IMR-90 (cell line): Measurements from ENCODE around the gene SRMS. TPM values are rescaled to one million over a fixed set of nuclear protein-coding genes. Genes with fewer than 3 reads are reported as not detected.

Experiments
- ATAC-seq: fragments of 200-7000 bp; cut with Tn5 transposase; 2 replicates; pipeline ENCODE4 v1.9.1; 2020; ENCODE audit warnings: low read depth, mild to moderate bottlenecking, moderate library complexity
- BruUV-seq: library from RNA; stranded (reverse); fragments of 400-500 nt; replicated peaks from 2 replicates; lab custom pipeline; 2021; lab: Mats Ljungman, UMichigan
- CTCF ChIA-PET: fragments of 300-600 bp; formaldehyde crosslinking; extraction: SDS; loops from one replicate; lab custom pipeline; 2021; ENCODE audit warnings: antibody characterized with exemption; lab: Yijun Ruan, JAX
- POLR2A ChIA-PET: fragments of 300-600 bp; sonication (Branson Sonifier 250); formaldehyde crosslinking; loops from one replicate; lab custom pipeline; 2022; ENCODE audit warnings: antibody characterized with exemption; ENCODE audit not compliant: unreplicated experiment; lab: Charles Lee
- DNase-seq: peaks from one replicate; pipeline ENCODE4 v3.0.0; 2013
- H2AFZ ChIP-seq: replicated peaks from 2 replicates; pipeline ENCODE3; 2013; ENCODE audit warnings: low read length, mild to moderate bottlenecking; ENCODE audit not compliant: poor library complexity
- H2AK5ac ChIP-seq: 2 replicates; pipeline ENCODE4 v1.6.1; 2013; ENCODE audit warnings: low read depth, low read length, inconsistent platforms
- H2AK9ac ChIP-seq: replicated peaks from 2 replicates; pipeline ENCODE3; 2013; ENCODE audit warnings: mild to moderate bottlenecking, low read depth, low read length, moderate library complexity; ENCODE audit not compliant: poor library complexity
- H2BK120ac ChIP-seq: 2 replicates; pipeline ENCODE4 v1.6.1; 2013; ENCODE audit warnings: low read depth, low read length, inconsistent platforms
- H2BK15ac ChIP-seq: 3 replicates; pipeline ENCODE4 v1.6.1; 2013; ENCODE audit warnings: low read depth, low read length, inconsistent platforms
- H2BK20ac ChIP-seq: 2 replicates; pipeline ENCODE4 v1.6.1; 2013; ENCODE audit warnings: low read depth, mild to moderate bottlenecking, inconsistent platforms, low read length, moderate library complexity
- H2BK5ac ChIP-seq: 2 replicates; pipeline ENCODE4 v1.6.1; 2013; ENCODE audit warnings: mild to moderate bottlenecking, low read depth, low read length, inconsistent platforms; ENCODE audit not compliant: poor library complexity, severe bottlenecking
- H3K14ac ChIP-seq: replicated peaks from 2 replicates; pipeline ENCODE4 v1.6.1; 2013; ENCODE audit warnings: low read depth, low read length, inconsistent platforms
- H3K18ac ChIP-seq: 2 replicates; pipeline ENCODE4 v1.6.1; 2013; ENCODE audit warnings: low read depth, low read length, control low read depth
- H3K23ac ChIP-seq: 2 replicates; pipeline ENCODE4 v1.6.1; 2013; ENCODE audit warnings: low read depth, low read length, inconsistent platforms
- H3K27ac ChIP-seq: 2 replicates; pipeline ENCODE4 v1.5.1; 2013; ENCODE audit warnings: mild to moderate bottlenecking, control low read depth, low read length; ENCODE audit not compliant: insufficient read depth
- H3K27me3 ChIP-seq: 2 replicates; pipeline ENCODE4 v1.6.1; 2013; ENCODE audit warnings: low read length; ENCODE audit not compliant: control insufficient read depth, insufficient read depth
- H3K36me3 ChIP-seq: 2 replicates; pipeline ENCODE4 v1.6.1; 2013; ENCODE audit warnings: low read length, mixed read lengths; ENCODE audit not compliant: control insufficient read depth, insufficient read depth
- H3K4ac ChIP-seq: 2 replicates; pipeline ENCODE4 v1.6.1; 2013; ENCODE audit warnings: low read depth, low read length, inconsistent platforms
- H3K4me1 ChIP-seq: 2 replicates; pipeline ENCODE4 v1.6.1; 2013; ENCODE audit warnings: low read length, mixed read lengths; ENCODE audit not compliant: control insufficient read depth, insufficient read depth
- H3K4me2 ChIP-seq: 2 replicates; pipeline ENCODE4 v1.6.1; 2013; ENCODE audit warnings: low read depth, mild to moderate bottlenecking, control low read depth, low read length, moderate library complexity
- H3K4me3 ChIP-seq: 2 replicates; pipeline ENCODE4 v1.5.1; 2013; ENCODE audit warnings: low read depth, mild to moderate bottlenecking, control low read depth, low read length, moderate library complexity; ENCODE audit not compliant: insufficient read depth
- H3K56ac ChIP-seq: 2 replicates; pipeline ENCODE4 v1.6.1; 2013; ENCODE audit warnings: low read length, inconsistent platforms; ENCODE audit not compliant: insufficient read depth; ENCODE audit errors: extremely low read depth
- H3K79me1 ChIP-seq, 2 experiments: 2 replicates each; pipeline ENCODE4 v1.6.1; 2013; ENCODE audit warnings: low read length in 2 of 2, inconsistent platforms in 1 of 2, low read depth in 1 of 2
- H3K9ac ChIP-seq: 2 replicates; pipeline ENCODE4 v1.6.1; 2013; ENCODE audit warnings: low read depth, low read length, control low read depth
- H3K9me1 ChIP-seq: 2 replicates; pipeline ENCODE4 v1.6.1; 2013; ENCODE audit warnings: low read length, inconsistent platforms; ENCODE audit not compliant: insufficient read depth
- H3K9me3 ChIP-seq: 2 replicates; pipeline ENCODE4 v1.6.1; 2013; ENCODE audit warnings: low read length; ENCODE audit not compliant: control insufficient read depth, insufficient read depth
- H4K20me1 ChIP-seq: 2 replicates; pipeline ENCODE4 v1.6.1; 2013; ENCODE audit warnings: low read length, inconsistent platforms; ENCODE audit not compliant: insufficient read depth
- H4K5ac ChIP-seq: 2 replicates; pipeline ENCODE4 v1.6.1; 2013; ENCODE audit warnings: mild to moderate bottlenecking, low read depth, low read length, control low read depth
- H4K8ac ChIP-seq, 2 experiments: 2 replicates each; pipeline ENCODE4 v1.6.1; 2013; ENCODE audit warnings: low read depth in 2 of 2, low read length in 2 of 2, control low read depth in 1 of 2, inconsistent platforms in 1 of 2
- H4K91ac ChIP-seq: 2 replicates; pipeline ENCODE4 v1.6.1; 2013; ENCODE audit warnings: low read depth, low read length, inconsistent platforms; ENCODE audit not compliant: insufficient read depth
- CEBPB ChIP-seq: IDR thresholded peaks from 2 replicates; pipeline ENCODE4 v1.6.1; 2012; ENCODE audit warnings: low read depth, low read length, improper control_type of control experiment
- NFE2L2 ChIP-seq: fragments of 150-350 bp; IDR thresholded peaks from 2 replicates; pipeline ENCODE4 v1.6.1; 2016; ENCODE audit warnings: low read depth, mild to moderate bottlenecking, low read length
- RAD21 ChIP-seq: IDR thresholded peaks from 2 replicates; pipeline ENCODE4 v1.6.1; 2012; ENCODE audit warnings: low read length, improper control_type of control experiment
- RCOR1 ChIP-seq: IDR thresholded peaks from 2 replicates; pipeline ENCODE4 v1.6.1; 2012; ENCODE audit warnings: mild to moderate bottlenecking, low read length, improper control_type of control experiment; ENCODE audit not compliant: insufficient replicate concordance
- RFX5 ChIP-seq: IDR thresholded peaks from 2 replicates; pipeline ENCODE4 v1.8.0; 2012; ENCODE audit warnings: low read depth, mild to moderate bottlenecking, low read length, moderate library complexity
- WGBS, 2 experiments: methylation state at CpG; one replicate each; pipeline versions ENCODE4 v1.1.5 to v1.1.7; 2013; ENCODE audit warnings: missing lambda C conversion rate in 2 of 2; ENCODE audit not compliant: insufficient read length in 1 of 2; ENCODE audit errors: extremely low coverage in 2 of 2; 5-methylcytosine and 5-hydroxymethylcytosine counted together
- dilution Hi-C: fragments of 300-500 bp; cut with HindIII; formaldehyde crosslinking; loops from one replicate; pipeline ENCODE4 v1.14.3; 2018; ENCODE audit warnings: low sequenced_read_pairs; ENCODE audit not compliant: unreplicated experiment
- in situ Hi-C: fragments of 300-500 bp; cut with MboI; formaldehyde crosslinking; loops from 3 replicates; pipeline ENCODE4 v1.14.3; 2019; ENCODE audit warnings: low sequenced_read_pairs, inconsistent platforms, mixed read lengths
- intact Hi-C: fragments of 100-400 bp; cut with micrococcal nuclease; formaldehyde crosslinking; loops from 2 replicates; pipeline ENCODE4 v1.10.0; 2022
- polyA plus RNA-seq, 3 experiments: library from polyadenylated mRNA; depleted of rRNA; stranded (reverse); fragments of >200 nt; gene quantifications; 2 replicates each; pipeline ENCODE4 v1.2.3, GENCODE V29; 2012; ENCODE audit warnings: low replicate concordance in 1 of 3
- total RNA-seq: library from RNA; depleted of rRNA; stranded (reverse); fragments of >200 nt; gene quantifications from 2 replicates; pipeline ENCODE4 v1.2.3, GENCODE V29; 2012
- TF ChIP-seq, protein P1 (sequence below): fragments of 150-350 bp; IDR thresholded peaks from 2 replicates; pipeline ENCODE4 v1.6.1; 2016; ENCODE audit warnings: low read depth, mild to moderate bottlenecking, low read length, moderate library complexity, borderline replicate concordance

SRMS gene
- total and polyA plus RNA-seq, 2 of the 4 experiments (the other 2 are of a cell fraction): not detected

DNA sequence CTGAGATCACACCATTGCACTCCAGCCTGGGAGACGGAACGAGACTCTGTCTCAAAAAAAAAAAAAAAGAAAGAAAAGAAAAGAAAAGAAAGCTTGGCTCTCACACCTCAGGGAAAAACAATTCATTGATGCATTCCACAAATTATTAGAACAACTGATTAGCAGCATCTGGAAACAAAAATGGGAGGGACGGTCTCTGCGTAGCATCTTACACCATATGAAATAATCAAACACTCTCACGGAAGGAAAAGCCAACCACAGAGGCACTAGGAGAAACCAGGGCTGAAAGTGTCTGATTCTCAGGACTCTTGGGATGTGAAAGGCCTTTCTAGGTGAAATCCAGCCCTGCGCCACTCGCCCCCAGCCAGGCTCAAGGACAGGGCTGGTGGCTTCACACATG is 28.8 kb upstream of the SRMS start:
- Histone ChIP-seq H4K5ac (no peak overlapping the region), H2BK20ac (no peak overlapping the region), H3K23ac (no peak overlapping the region), H2BK5ac (no peak overlapping the region), H3K9ac (no peak overlapping the region), H3K79me1 (peaks cover 4 to 13% of the 10 kb centered on the region in 2 experiments), H3K18ac (no peak overlapping the region), H3K9me1 (peaks cover 3% of the 10 kb centered on the region; the same call in 1 of the 2 replicates), H2AFZ (no peak overlapping the region), H3K14ac (no peak overlapping the region), H4K8ac (no peak overlapping the region), H3K9me3 (no peaks in the 10 kb centered on the region), H4K91ac (no peak overlapping the region), H4K20me1 (no peaks in the 10 kb centered on the region), H3K36me3 (peaks cover 6% of the 10 kb centered on the region; the same call in 1 of the 2 replicates), H2BK120ac (no peak overlapping the region), H3K27me3 (no peaks in the 10 kb centered on the region), H3K4me1 (peaks cover 10% of the 10 kb centered on the region), H3K4me2 (no peak overlapping the region), H2AK5ac (no peak overlapping the region), H2BK15ac (no peak overlapping the region), H3K56ac (no peak overlapping the region), H3K4me3 (no peak overlapping the region), H2AK9ac (no peak overlapping the region), H3K4ac (no peak overlapping the region), H3K27ac (no peak overlapping the region)
- no CpG with 5 or more reads among the region's 7 CpGs for WGBS, 2 experiments
- ATAC-seq (no peak), DNase-seq (no peak)
- in situ Hi-C loops: no loop called here
- POLR2A ChIA-PET: no interaction called here
- intact Hi-C loops: no loop called here
- TF ChIP-seq, protein P1, sequence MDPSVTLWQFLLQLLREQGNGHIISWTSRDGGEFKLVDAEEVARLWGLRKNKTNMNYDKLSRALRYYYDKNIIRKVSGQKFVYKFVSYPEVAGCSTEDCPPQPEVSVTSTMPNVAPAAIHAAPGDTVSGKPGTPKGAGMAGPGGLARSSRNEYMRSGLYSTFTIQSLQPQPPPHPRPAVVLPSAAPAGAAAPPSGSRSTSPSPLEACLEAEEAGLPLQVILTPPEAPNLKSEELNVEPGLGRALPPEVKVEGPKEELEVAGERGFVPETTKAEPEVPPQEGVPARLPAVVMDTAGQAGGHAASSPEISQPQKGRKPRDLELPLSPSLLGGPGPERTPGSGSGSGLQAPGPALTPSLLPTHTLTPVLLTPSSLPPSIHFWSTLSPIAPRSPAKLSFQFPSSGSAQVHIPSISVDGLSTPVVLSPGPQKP: no peak
- TF ChIP-seq RFX5 (no peak), RCOR1 (no peak), CEBPB (no peak), NFE2L2 (no peak), RAD21 (no peak)
- CTCF ChIA-PET: no interaction called here
- no TSS peak for BruUV-seq
- dilution Hi-C loops: no loop called here
